ENCODE measurements around the gene MICAL3.

The MICAL3 gene

GRCh38 chr22:17976121-17976520 lies 48.2 kb downstream of the MICAL3 start:
- in situ Hi-C loops (cut with HindIII; ENCODE audit: low pct_ligation_motif_present, low sequenced_read_pairs) = no loop called here
- no peak overlapping the region for H3K27ac ChIP-seq
- no peaks in the 10 kb centered on the region for H3K36me3 ChIP-seq (replicated peaks)
- no peaks in the 10 kb centered on the region for H3K27me3 ChIP-seq (replicated peaks)
- DNase-seq = no peak
- H3K4me3 ChIP-seq (ENCODE audit: low read depth, low read length) = no peak overlapping the region
- TF ChIP-seq, protein P1, sequence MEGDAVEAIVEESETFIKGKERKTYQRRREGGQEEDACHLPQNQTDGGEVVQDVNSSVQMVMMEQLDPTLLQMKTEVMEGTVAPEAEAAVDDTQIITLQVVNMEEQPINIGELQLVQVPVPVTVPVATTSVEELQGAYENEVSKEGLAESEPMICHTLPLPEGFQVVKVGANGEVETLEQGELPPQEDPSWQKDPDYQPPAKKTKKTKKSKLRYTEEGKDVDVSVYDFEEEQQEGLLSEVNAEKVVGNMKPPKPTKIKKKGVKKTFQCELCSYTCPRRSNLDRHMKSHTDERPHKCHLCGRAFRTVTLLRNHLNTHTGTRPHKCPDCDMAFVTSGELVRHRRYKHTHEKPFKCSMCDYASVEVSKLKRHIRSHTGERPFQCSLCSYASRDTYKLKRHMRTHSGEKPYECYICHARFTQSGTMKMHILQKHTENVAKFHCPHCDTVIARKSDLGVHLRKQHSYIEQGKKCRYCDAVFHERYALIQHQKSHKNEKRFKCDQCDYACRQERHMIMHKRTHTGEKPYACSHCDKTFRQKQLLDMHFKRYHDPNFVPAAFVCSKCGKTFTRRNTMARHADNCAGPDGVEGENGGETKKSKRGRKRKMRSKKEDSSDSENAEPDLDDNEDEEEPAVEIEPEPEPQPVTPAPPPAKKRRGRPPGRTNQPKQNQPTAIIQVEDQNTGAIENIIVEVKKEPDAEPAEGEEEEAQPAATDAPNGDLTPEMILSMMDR (IDR thresholded peaks at IDR 0.05; ENCODE audit: low read depth, low read length, missing control alignments) = no peak

- no peaks in the 10 kb centered on the region for H3K36me3 ChIP-seq (replicated peaks)
- TF ChIP-seq, protein P1 (IDR thresholded peaks at IDR 0.05; ENCODE audit: low read depth, low read length, missing control alignments) = no peak
- no peak overlapping the region for H3K4me3 ChIP-seq (ENCODE audit: low read depth, low read length)
- no peak overlapping the region for H3K27ac ChIP-seq
- DNase-seq = no peak
- in situ Hi-C loops (cut with HindIII; ENCODE audit: low pct_ligation_motif_present, low sequenced_read_pairs) = no loop called here
- H3K27me3 ChIP-seq (replicated peaks) = no peaks in the 10 kb centered on the region
Measured at GRCh38 chr22:17974703-17975372, 49.5 kb downstream of the MICAL3 start.

DNA sequence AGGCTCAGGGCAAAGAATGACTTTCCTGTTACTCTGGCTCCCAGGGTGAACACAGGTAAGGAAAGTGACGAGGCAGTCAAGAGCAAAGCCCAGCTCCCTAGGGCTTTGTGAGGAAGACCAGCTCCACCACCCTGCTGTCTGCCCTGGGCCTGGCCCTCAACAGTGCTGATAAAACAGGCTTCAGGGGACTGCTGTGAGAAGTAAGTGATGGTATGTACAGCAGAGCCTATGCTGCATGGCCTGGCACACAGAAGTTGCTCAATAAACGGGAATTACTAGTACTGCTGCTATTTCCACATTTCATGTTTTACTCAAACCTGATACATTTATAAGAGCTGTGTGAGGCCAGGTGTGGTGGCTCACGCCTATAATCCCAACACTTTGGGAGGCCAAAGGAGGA lies 50.3 kb downstream of the MICAL3 start:
- in situ Hi-C loops (cut with HindIII; ENCODE audit: low pct_ligation_motif_present, low sequenced_read_pairs) = no loop called here
- DNase-seq = no peak
- H3K4me3 ChIP-seq (ENCODE audit: low read depth, low read length) = no peak overlapping the region
- TF ChIP-seq, protein P1 (IDR thresholded peaks at IDR 0.05; ENCODE audit: low read depth, low read length, missing control alignments) = no peak
- no peak overlapping the region for H3K27ac ChIP-seq
- no peaks in the 10 kb centered on the region for H3K27me3 ChIP-seq (replicated peaks)
- H3K36me3 ChIP-seq (replicated peaks) = no peaks in the 10 kb centered on the region

GRCh38 chr22:17973217-17973616 lies 51.1 kb downstream of the MICAL3 start:
- no peaks in the 10 kb centered on the region for H3K36me3 ChIP-seq (replicated peaks)
- in situ Hi-C loops (cut with HindIII; ENCODE audit: low pct_ligation_motif_present, low sequenced_read_pairs) = no loop called here
- no peak for DNase-seq
- TF ChIP-seq, protein P1 (IDR thresholded peaks at IDR 0.05; ENCODE audit: low read depth, low read length, missing control alignments) = no peak
- H3K27me3 ChIP-seq (replicated peaks) = no peaks in the 10 kb centered on the region
- H3K4me3 ChIP-seq (ENCODE audit: low read depth, low read length) = no peak overlapping the region
- peak overlapping the region; percentile 9 for H3K27ac ChIP-seq

- Histone ChIP-seq H3K4me3 (ENCODE audit: low read depth, low read length) (no peak overlapping the region), H3K27ac (peak overlapping the region; percentile 38), H3K27me3 (replicated peaks) (no peaks in the 10 kb centered on the region), H3K36me3 (replicated peaks) (no peaks in the 10 kb centered on the region)
- DNase-seq = peak; percentile 33
- TF ChIP-seq, protein P1 (IDR thresholded peaks at IDR 0.05; ENCODE audit: low read depth, low read length, missing control alignments) = no peak
- in situ Hi-C loops (cut with HindIII; ENCODE audit: low pct_ligation_motif_present, low sequenced_read_pairs) = no loop called here
Measured at GRCh38 chr22:17972385-17973191, 51.8 kb downstream of the MICAL3 start.
